ENCODE data around the gene GALM.
A peak's percentile ranks its signal among the peaks of the same experiment; 100 is the strongest.

The GALM gene

GRCh38 chr2:38743672-38744398, 77.9 kb downstream of the GALM start:
- no peak for TF ChIP-seq Cebpa-rat (IDR thresholded peaks at IDR 0.05)
- H4K20me1 ChIP-seq: peaks cover 86 to 100% (median 99%) of the 10 kb centered on the region in 11 experiments
- no peak overlapping the region for H3K27ac ChIP-seq
- peaks cover 75 to 98% (median 93%) of the 10 kb centered on the region in 11 experiments for H3K36me3 ChIP-seq
- H3K4me3 ChIP-seq: no peak overlapping the region
- H3K4me2 ChIP-seq: no peak overlapping the region
- no peaks in the 10 kb centered on the region for H3K9me3 ChIP-seq (replicated peaks in 1 of 11)
- H3K27me3 ChIP-seq: no peaks in the 10 kb centered on the region
- H3K9ac ChIP-seq: no peak overlapping the region
- peaks cover 21 to 44% (median 28%) of the 10 kb centered on the region in 10 experiments for H3K4me1 ChIP-seq

GRCh38 chr2:38744399-38744780, 78.5 kb downstream of the GALM start:
- H3K4me3 ChIP-seq: no peak overlapping the region
- peaks cover 27 to 50% (median 34%) of the 10 kb centered on the region in 10 experiments for H3K4me1 ChIP-seq
- no peaks in the 10 kb centered on the region for H3K27me3 ChIP-seq
- H3K36me3 ChIP-seq: peaks cover 76 to 98% (median 93%) of the 10 kb centered on the region in 11 experiments
- no peak overlapping the region for H3K9ac ChIP-seq
- H3K9me3 ChIP-seq (replicated peaks in 1 of 11): no peaks in the 10 kb centered on the region
- no peak overlapping the region for H3K27ac ChIP-seq
- peaks cover 91 to 100% (median 99%) of the 10 kb centered on the region in 11 experiments for H4K20me1 ChIP-seq
- no peak overlapping the region for H3K4me2 ChIP-seq
- no peak for TF ChIP-seq Cebpa-rat (IDR thresholded peaks at IDR 0.05)

GRCh38 chr2:38745267-38745666, 79.4 kb downstream of the GALM start:
- no peak overlapping the region; a peak in 1 of 22 replicates for H3K4me2 ChIP-seq

GRCh38 chr2:38747007-38747424, 81.1 kb downstream of the GALM start:
- Histone ChIP-seq H3K27ac (no peak overlapping the region), H3K4me1 (peaks cover 34 to 59% (median 43%) of the 10 kb centered on the region in 10 experiments), H3K4me3 (peak overlapping the region in 4 of 10 experiments; percentile 4 to 23 (median 10); a peak in 5 of 20 replicates)

More at GRCh38 chr2:38745267-38745666, 79.4 kb downstream of the GALM start:
- Histone ChIP-seq H3K27ac (no peak overlapping the region), H3K27me3 (no peaks in the 10 kb centered on the region), H3K4me3 (no peak overlapping the region), H3K9me3 (replicated peaks in 1 of 11) (no peaks in the 10 kb centered on the region; a peak in 2 of 22 replicates), H3K36me3 (peaks cover 78 to 98% (median 94%) of the 10 kb centered on the region in 11 experiments), H3K4me1 (peaks cover 28 to 52% (median 36%) of the 10 kb centered on the region in 10 experiments), H4K20me1 (peaks cover 98 to 100% (median 100%) of the 10 kb centered on the region in 11 experiments), H3K9ac (no peak overlapping the region)
- no peak for TF ChIP-seq Cebpa-rat (IDR thresholded peaks at IDR 0.05)

DNA sequence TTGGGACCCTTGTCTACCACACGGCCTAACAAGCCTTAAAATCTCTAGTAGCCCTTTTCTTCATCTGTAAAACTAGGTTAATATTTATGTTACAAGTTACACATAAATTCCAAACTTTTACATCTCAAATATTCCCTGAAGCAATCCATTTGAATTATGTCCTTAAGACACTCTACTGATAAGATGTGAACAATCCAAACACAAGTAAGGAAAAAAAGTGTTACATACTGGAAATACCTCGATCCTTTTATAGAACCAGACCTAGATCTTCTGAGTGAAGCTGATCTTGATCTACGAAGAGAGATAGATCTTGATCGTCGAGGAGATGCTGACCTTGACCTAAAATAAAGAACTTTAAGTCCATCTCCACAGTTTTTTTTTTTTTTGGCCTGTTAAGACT, 81.9 kb downstream of the GALM start:
- Histone ChIP-seq H4K20me1 (peaks cover 77 to 82% (median 78%) of the 10 kb centered on the region in 11 experiments), H3K4me2 (peak overlapping the region; percentile 45 to 91 (median 86)), H3K4me3 (peak overlapping the region in 8 of 10 experiments; percentile 74 to 99 (median 95); a peak in 11 of 20 replicates), H3K9me3 (replicated peaks in 1 of 11) (peaks cover 0 to 5% (median 0%) of the 10 kb centered on the region in 11 experiments; a peak in 3 of 22 replicates), H3K27me3 (no peaks in the 10 kb centered on the region), H3K27ac (0 out of 22 replicates have a peak overlapping the region, but pooled peaks of 1 of the 11 experiments have one; percentile 12), H3K9ac (peak overlapping the region; percentile 4 to 99 (median 37); a peak in 15 of 22 replicates), H3K36me3 (peaks cover 71 to 77% (median 75%) of the 10 kb centered on the region in 11 experiments), H3K4me1 (peaks cover 35 to 59% (median 43%) of the 10 kb centered on the region in 10 experiments)
- TF ChIP-seq Cebpa-rat (IDR thresholded peaks at IDR 0.05): no peak

More at GRCh38 chr2:38747007-38747424, 81.1 kb downstream of the GALM start:
- Histone ChIP-seq H3K9ac (peak overlapping the region in 4 of 11 experiments; percentile 22 to 57 (median 44); a peak in 6 of 22 replicates), H3K36me3 (peaks cover 77 to 85% (median 83%) of the 10 kb centered on the region in 11 experiments), H3K4me2 (peak overlapping the region; percentile 45 to 91 (median 86); a peak in 20 of 22 replicates), H3K27me3 (no peaks in the 10 kb centered on the region), H3K9me3 (replicated peaks in 1 of 11) (peaks cover 0 to 4% (median 0%) of the 10 kb centered on the region in 11 experiments; a peak in 3 of 22 replicates), H4K20me1 (peaks cover 85 to 90% (median 86%) of the 10 kb centered on the region in 11 experiments)
- TF ChIP-seq Cebpa-rat (IDR thresholded peaks at IDR 0.05): no peak

- Histone ChIP-seq H3K27me3 (no peaks in the 10 kb centered on the region), H3K36me3 (peaks cover 65 to 71% (median 69%) of the 10 kb centered on the region in 11 experiments), H3K9ac (peak overlapping the region in 9 of 11 experiments; percentile 4 to 99 (median 37); a peak in 12 of 22 replicates), H3K4me3 (peak overlapping the region in 8 of 10 experiments; percentile 74 to 99 (median 95); a peak in 12 of 20 replicates), H3K4me1 (peaks cover 35 to 59% (median 43%) of the 10 kb centered on the region in 10 experiments), H3K4me2 (peak overlapping the region; percentile 45 to 91 (median 86)), H4K20me1 (peaks cover 71 to 77% (median 73%) of the 10 kb centered on the region in 11 experiments), H3K27ac (0 out of 22 replicates have a peak overlapping the region, but pooled peaks of 1 of the 11 experiments have one; percentile 12), H3K9me3 (replicated peaks in 1 of 11) (peaks cover 0 to 5% (median 0%) of the 10 kb centered on the region in 11 experiments; a peak in 3 of 22 replicates)
- TF ChIP-seq Cebpa-rat (IDR thresholded peaks at IDR 0.05): no peak
These were observed 82.5 kb downstream of the GALM start for GRCh38 chr2:38748391-38748790.

DNA sequence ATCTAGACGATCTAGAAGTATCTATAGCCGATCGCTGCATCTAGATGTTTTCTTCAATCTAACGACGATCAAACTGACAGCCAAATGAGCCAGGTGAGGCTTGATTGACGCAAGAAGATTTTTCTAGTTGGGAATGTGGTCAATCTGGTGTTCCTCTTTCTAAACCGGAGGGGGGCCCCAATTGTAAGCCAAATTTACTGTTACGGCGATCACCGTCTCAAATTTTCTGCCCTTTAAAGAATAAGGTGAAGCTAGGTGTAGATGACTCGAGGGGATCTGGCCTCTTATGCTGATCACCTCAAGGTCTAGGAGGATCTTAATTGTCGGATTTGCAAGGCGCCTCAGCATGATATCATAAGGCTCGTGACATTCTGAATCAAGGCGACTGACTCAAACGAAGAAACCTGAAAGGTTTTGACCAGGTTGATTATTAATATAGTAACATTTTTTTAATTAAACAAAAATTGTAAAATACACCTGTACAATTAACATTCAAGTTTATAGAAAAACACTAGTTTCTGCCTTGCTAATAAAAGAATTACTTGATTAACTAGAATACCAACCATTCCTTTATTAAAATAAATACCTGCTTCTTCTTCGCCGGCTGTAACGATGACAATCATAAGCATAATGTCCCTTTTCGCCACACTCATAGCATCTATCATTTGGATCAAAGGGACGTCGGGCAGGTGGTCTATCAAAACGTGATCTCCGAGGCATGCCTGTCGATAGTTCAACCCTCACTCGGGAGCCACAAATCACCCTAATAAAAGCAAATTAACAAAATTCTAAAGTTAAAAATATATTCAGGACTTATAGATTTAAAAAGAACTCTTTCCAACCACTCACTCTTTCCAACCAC, 83.3 kb downstream of the GALM start:
- no peaks in the 10 kb centered on the region for H3K27me3 ChIP-seq
- peak overlapping the region in 9 of 11 experiments; percentile 96 to 99 (median 98); a peak in 10 of 22 replicates for H3K27ac ChIP-seq
- peaks cover 35 to 65% (median 48%) of the 10 kb centered on the region in 10 experiments for H3K4me1 ChIP-seq
- peak overlapping the region; percentile 75 to 92 (median 86) for H3K4me2 ChIP-seq
- peak overlapping the region; percentile 74 to 99 (median 95) for H3K4me3 ChIP-seq
- H3K9me3 ChIP-seq (replicated peaks in 1 of 11): peaks cover 0 to 5% (median 0%) of the 10 kb centered on the region in 11 experiments; a peak in 3 of 22 replicates
- no peak for TF ChIP-seq Cebpa-rat (IDR thresholded peaks at IDR 0.05)
- H3K36me3 ChIP-seq: peaks cover 58 to 63% (median 62%) of the 10 kb centered on the region in 11 experiments
- peak overlapping the region; percentile 96 to 100 (median 99) for H3K9ac ChIP-seq
- peaks cover 63 to 69% (median 65%) of the 10 kb centered on the region in 11 experiments for H4K20me1 ChIP-seq
